ENCODE data around the gene SLC38A7.

- TF ChIP-seq CTCF (IDR thresholded peaks at IDR 0.05) (no peak), SIN3A (IDR thresholded peaks at IDR 0.05; ENCODE audit: borderline replicate concordance, insufficient read depth, low read depth, low read length) (no peak), POLR2AphosphoS5 (IDR thresholded peaks at IDR 0.05; ENCODE audit: low read depth, low read length) (no peak), REST (IDR thresholded peaks at IDR 0.05; ENCODE audit: insufficient read depth in 1 of 2, low read depth in 2 of 2, low read length in 1 of 2) (no peak)
Measured at GRCh38 chr16:58692450-58692849, 7.9 kb upstream of the SLC38A7 start.

Data from Panc1 (cell line).